Activated T-helper 1 cell treated with anti-CD3 and anti-CD28 coated beads, Interleukin-12 subunit alpha, Interleukin-12 subunit beta, Interleukin-2, Interleukin-4 antibody, amounts not matched to agents 30 ng/mL and 10 ng/mL and 1 ng/mL, durations not matched to agents 14 hours and 24 hours and 36 hours (primary cell): Measurements from ENCODE around the gene TYW1B. TPM values are rescaled to one million over a fixed set of nuclear protein-coding genes. Genes with fewer than 3 reads are reported as not detected.
"Not testable (repeated sequence)": the region's sequence is repeated elsewhere in the genome, so short reads cannot be mapped to it uniquely, and the experiment has no call there.

Source experiments
- DNase-seq: peaks from one replicate; pipeline ENCODE4 v3.0.0; 2021; ENCODE audit warnings: low spot score
- H3K27ac Mint-ChIP-seq: one replicate; pipeline ENCODE4 v1.8.0; 2021; ENCODE audit warnings: mild to moderate bottlenecking, mixed read lengths
- H3K27me3 Mint-ChIP-seq: one replicate; pipeline ENCODE4 v1.8.0; 2022; ENCODE audit warnings: mild to moderate bottlenecking, moderate library complexity, mixed read lengths; ENCODE audit not compliant: insufficient read depth
- H3K36me3 Mint-ChIP-seq: one replicate; pipeline ENCODE4 v1.8.0; 2021; ENCODE audit warnings: low read depth, mixed read lengths
- H3K4me1 Mint-ChIP-seq: one replicate; pipeline ENCODE4 v1.8.0; 2021; ENCODE audit warnings: low read depth, mixed read lengths
- H3K4me3 Mint-ChIP-seq: one replicate; pipeline ENCODE4 v1.8.0; 2021; ENCODE audit warnings: mild to moderate bottlenecking, moderate library complexity, mixed read lengths
- H3K9me3 Mint-ChIP-seq: one replicate; pipeline ENCODE4 v1.8.0; 2021; ENCODE audit warnings: mixed read lengths
- intact Hi-C: fragments of 100-400 bp; cut with micrococcal nuclease; formaldehyde crosslinking; loops from one replicate; pipeline ENCODE4 v1.15.1; 2024
- total RNA-seq: library from RNA; stranded (reverse); gene quantifications from 2 replicates; pipeline ENCODE4 v1.2.3, GENCODE V29; 2022

The TYW1B gene
- total RNA-seq, 1 donor from 2014 or later: 3.3 TPM

GRCh38 chr7:72648574-72648973, 179.4 kb downstream of the TYW1B start:
- H3K27me3 Mint-ChIP-seq, H3K4me3 Mint-ChIP-seq, H3K4me1 Mint-ChIP-seq, H3K9me3 Mint-ChIP-seq, H3K27ac Mint-ChIP-seq, H3K36me3 Mint-ChIP-seq, intact Hi-C loops, DNase-seq: not testable (repeated sequence)

DNA sequence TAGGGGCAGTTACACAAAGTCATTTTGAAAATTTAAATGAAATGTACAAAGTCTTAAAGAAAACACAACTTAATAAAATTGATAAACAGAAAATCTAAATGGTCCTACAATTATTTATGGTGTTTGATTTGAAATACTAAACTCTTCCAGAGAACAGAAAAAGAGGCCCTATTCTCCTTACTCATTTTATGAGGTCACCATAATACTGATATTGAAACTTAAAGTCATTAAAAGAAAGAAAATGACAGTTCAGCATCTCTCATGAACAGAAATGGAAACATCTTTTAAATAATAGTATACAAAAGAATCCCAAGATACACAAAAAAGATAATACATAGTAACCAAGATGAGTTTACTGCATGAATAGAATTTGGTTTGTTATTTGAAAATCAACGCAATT, 184.3 kb downstream of the TYW1B start:
- H3K27me3 Mint-ChIP-seq, intact Hi-C loops, H3K4me3 Mint-ChIP-seq, H3K9me3 Mint-ChIP-seq, H3K4me1 Mint-ChIP-seq, H3K36me3 Mint-ChIP-seq, H3K27ac Mint-ChIP-seq, DNase-seq: not testable (repeated sequence)

- H3K4me1 Mint-ChIP-seq, DNase-seq, H3K27ac Mint-ChIP-seq, H3K36me3 Mint-ChIP-seq, H3K4me3 Mint-ChIP-seq, H3K27me3 Mint-ChIP-seq, intact Hi-C loops, H3K9me3 Mint-ChIP-seq: not testable (repeated sequence)
These were observed 186.3 kb downstream of the TYW1B start for GRCh38 chr7:72641485-72642248.

DNA sequence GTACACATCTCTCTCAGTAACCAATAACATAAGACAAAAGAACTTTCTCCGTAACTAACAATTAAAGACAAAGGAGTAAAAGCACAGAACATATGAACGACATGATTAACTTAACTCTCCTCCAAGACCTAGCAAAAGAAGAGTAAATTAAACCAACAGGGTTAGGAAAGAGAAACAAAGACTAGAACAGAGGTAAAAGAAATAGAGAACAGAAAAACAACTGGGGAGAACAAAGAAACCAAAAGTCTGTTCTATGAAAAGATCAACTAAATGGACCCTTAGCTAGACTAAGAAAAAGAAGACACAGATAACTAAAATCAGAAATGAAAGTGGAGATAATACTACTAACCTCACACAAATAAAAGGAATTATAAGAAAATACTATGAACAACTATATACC, 187.3 kb downstream of the TYW1B start:
- H3K27me3 Mint-ChIP-seq, DNase-seq, H3K9me3 Mint-ChIP-seq, H3K36me3 Mint-ChIP-seq, H3K4me3 Mint-ChIP-seq, intact Hi-C loops, H3K4me1 Mint-ChIP-seq, H3K27ac Mint-ChIP-seq: not testable (repeated sequence)

GRCh38 chr7:72635273-72635908, 192.6 kb downstream of the TYW1B start:
- H3K9me3 Mint-ChIP-seq, H3K36me3 Mint-ChIP-seq, DNase-seq, H3K4me3 Mint-ChIP-seq, H3K27me3 Mint-ChIP-seq, H3K4me1 Mint-ChIP-seq, intact Hi-C loops, H3K27ac Mint-ChIP-seq: not testable (repeated sequence)

DNA sequence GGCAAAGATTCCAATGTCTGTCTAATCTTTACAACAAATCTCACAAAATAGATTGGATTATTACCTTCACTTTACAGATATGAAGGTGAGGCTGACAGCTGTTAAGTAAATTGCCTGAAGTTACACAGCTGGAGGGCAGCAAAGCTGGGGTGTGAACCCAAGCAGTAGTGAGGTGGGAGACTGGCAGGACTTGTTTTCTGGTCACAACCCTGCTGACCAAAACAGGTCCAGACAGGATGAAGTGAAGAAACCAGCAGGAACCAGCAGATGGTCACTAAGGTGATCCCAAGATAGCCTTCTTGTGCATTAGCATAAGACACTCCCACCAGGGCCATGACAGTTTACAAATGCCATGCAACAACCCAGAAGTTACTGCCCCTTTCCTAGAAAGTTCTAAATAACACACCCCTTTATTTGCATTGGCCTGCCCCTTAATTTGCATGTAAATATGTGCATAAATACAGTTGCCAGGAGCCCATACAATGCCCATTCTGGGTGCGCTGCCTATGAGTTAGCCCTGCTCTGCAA, 195.2 kb downstream of the TYW1B start:
- H3K4me1 Mint-ChIP-seq, H3K36me3 Mint-ChIP-seq, H3K4me3 Mint-ChIP-seq, DNase-seq, intact Hi-C loops, H3K27ac Mint-ChIP-seq, H3K9me3 Mint-ChIP-seq, H3K27me3 Mint-ChIP-seq: not testable (repeated sequence)

- H3K4me3 Mint-ChIP-seq, DNase-seq, H3K9me3 Mint-ChIP-seq, H3K27me3 Mint-ChIP-seq, H3K36me3 Mint-ChIP-seq, intact Hi-C loops, H3K4me1 Mint-ChIP-seq, H3K27ac Mint-ChIP-seq: not testable (repeated sequence)
These were observed 199.6 kb downstream of the TYW1B start for GRCh38 chr7:72628375-72628774.

GRCh38 chr7:72626428-72627011, 201.5 kb downstream of the TYW1B start:
- H3K4me3 Mint-ChIP-seq, DNase-seq, H3K4me1 Mint-ChIP-seq, H3K27me3 Mint-ChIP-seq, H3K36me3 Mint-ChIP-seq, intact Hi-C loops, H3K9me3 Mint-ChIP-seq, H3K27ac Mint-ChIP-seq: not testable (repeated sequence)

GRCh38 chr7:72625721-72626423, 202.1 kb downstream of the TYW1B start:
- H3K4me3 Mint-ChIP-seq, DNase-seq, H3K9me3 Mint-ChIP-seq, H3K4me1 Mint-ChIP-seq, intact Hi-C loops, H3K27ac Mint-ChIP-seq, H3K36me3 Mint-ChIP-seq, H3K27me3 Mint-ChIP-seq: not testable (repeated sequence)

- DNase-seq: no peak
- Mint-ChIP-seq H3K27ac (no peak overlapping the region), H3K27me3 (no peaks in the 10 kb centered on the region), H3K36me3 (peaks cover 2% of the 10 kb centered on the region), H3K9me3 (no peaks in the 10 kb centered on the region), H3K4me3 (no peak overlapping the region), H3K4me1 (no peaks in the 10 kb centered on the region)
- intact Hi-C loops: no loop called here
These were observed 205.5 kb downstream of the TYW1B start for GRCh38 chr7:72622532-72622931.

DNA sequence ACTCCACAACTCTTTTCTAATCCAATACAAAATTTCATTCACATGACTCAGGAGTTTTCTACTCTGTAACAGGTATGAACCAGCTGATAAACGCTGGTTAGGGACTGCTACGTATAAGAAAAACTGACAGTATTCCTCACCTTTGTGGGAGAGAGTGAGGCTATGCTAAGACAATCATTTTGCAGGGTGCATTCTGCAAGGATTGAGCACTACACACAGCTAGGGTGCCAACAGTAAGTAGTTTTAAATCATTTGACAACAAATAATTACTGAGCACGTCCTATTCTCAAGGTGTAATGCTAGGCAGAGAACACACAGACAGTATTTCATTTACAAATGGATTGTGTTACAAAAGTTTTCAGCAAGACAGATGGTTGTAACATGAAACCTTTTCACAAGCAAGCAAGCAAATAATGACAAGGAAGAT, 206.2 kb downstream of the TYW1B start:
- intact Hi-C loops, H3K4me3 Mint-ChIP-seq, H3K36me3 Mint-ChIP-seq, H3K4me1 Mint-ChIP-seq, H3K9me3 Mint-ChIP-seq, H3K27ac Mint-ChIP-seq, DNase-seq, H3K27me3 Mint-ChIP-seq: not testable (repeated sequence)

GRCh38 chr7:72620923-72621322, 207.1 kb downstream of the TYW1B start:
- H3K36me3 Mint-ChIP-seq, DNase-seq, H3K27ac Mint-ChIP-seq, H3K27me3 Mint-ChIP-seq, H3K4me1 Mint-ChIP-seq, H3K9me3 Mint-ChIP-seq, intact Hi-C loops, H3K4me3 Mint-ChIP-seq: not testable (repeated sequence)
